ENCODE data around the gene BCL11B. TPM values are rescaled to one million over a fixed set of nuclear protein-coding genes. Genes with fewer than 3 reads are reported as not detected.

Gene BCL11B
- total RNA-seq, 2 experiments from 2014 or later: 68.6 to 70.6 TPM

DNA sequence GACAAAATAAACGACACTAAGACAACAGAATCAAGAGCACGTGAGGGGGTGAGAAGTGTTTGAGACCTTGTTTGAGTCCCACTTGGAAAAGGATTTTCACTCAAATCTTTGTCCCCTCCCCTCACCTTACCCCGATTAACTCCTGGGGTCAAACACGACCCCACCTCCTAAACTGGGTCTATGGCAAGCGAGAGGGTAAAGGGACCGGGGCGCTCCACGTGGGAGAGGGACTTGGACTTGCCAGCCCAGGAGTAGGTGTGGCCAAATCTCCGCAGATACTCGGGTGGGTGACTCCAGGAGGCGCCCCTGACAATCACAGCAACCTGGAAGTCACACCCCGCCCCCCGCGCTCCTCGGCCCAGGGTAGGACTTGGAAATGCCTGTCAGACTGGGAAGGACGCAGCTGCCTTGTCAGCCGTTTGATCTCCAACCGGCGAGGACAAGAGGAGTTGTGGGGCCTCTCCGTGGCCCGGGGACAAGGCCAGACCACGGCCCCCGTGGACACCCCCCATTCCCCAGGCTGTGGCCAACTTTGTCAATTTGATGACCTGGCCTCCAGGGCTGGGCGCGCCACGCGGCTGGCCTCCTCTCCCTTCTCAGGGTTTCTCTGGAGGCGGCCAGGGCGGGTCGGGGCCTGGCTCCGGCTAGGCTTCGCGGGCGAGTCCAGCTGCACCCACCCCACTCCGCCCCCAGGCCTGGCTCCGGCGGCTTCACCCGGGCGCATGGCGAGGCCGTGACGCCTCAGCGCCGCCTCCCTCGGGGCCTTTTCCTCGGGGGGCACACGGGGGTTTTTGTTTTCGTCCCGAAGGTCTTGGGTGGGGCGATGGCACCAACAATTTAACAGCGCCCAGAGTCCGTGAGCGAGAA, 1.1 kb upstream of the BCL11B start:
- DNase-seq: peak; percentile 70

DNA sequence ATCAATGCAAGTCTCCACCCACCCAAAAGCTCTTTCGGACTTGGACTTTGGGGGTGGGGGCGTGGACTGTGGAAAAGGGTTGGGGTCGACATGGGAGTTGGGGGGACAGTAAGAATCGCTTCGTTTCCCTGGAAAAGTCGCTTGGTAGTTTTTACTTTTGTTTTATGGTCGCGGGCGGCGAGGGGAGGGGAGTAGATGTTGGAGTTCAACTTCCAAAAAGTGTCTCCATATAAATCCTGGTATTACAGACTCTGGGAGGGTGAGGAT, 568 bp upstream of the BCL11B start:
- Mint-ChIP-seq H3K27me3 (ENCODE audit: low read depth) (peaks cover 21% of the 10 kb centered on the region), H3K4me1 (ENCODE audit: low read depth) (peaks cover 28% of the 10 kb centered on the region), H3K36me3 (ENCODE audit: low read depth) (peaks cover 29% of the 10 kb centered on the region), H3K9me3 (ENCODE audit: insufficient read depth) (no peaks in the 10 kb centered on the region), H3K27ac (peak overlapping the region; percentile 93), H3K4me3 (peak overlapping the region; percentile 88)
- POLR2A ChIA-PET: interaction anchor here (0.6 to 20.3 kb wide), 19 partner anchors 10 to 1295 kb away, joined by 3 to 767 read pairs (median 5); partner anchors contain the start of gene SETD3
- CTCF ChIA-PET: interaction anchor here (0.6 to 13.9 kb wide), 11 partner anchors 11 to 1295 kb away, joined by 3 to 373 read pairs (median 4); no protein-coding TSS in a partner anchor
- ATAC-seq (no peak), DNase-seq (no peak)

More for the DNA sequence above, 1.1 kb upstream of the BCL11B start:
- Mint-ChIP-seq H3K36me3 (ENCODE audit: low read depth) (peaks cover 23% of the 10 kb centered on the region), H3K4me3 (peak overlapping the region; percentile 88), H3K27ac (peak overlapping the region; percentile 93), H3K4me1 (ENCODE audit: low read depth) (peaks cover 30% of the 10 kb centered on the region), H3K27me3 (ENCODE audit: low read depth) (peaks cover 22% of the 10 kb centered on the region), H3K9me3 (ENCODE audit: insufficient read depth) (no peaks in the 10 kb centered on the region)
- peak; percentile 8 for ATAC-seq
- ChIA-PET CTCF (interaction anchor here (0.6 to 13.9 kb wide), 7 partner anchors 10 to 1136 kb away, joined by 3 to 373 read pairs (median 8); no protein-coding TSS in a partner anchor), POLR2A (interaction anchor here (1.1 to 20.3 kb wide), 9 partner anchors 11 to 1137 kb away, joined by 3 to 767 read pairs (median 8); partner anchors contain the start of gene SETD3)

DNA sequence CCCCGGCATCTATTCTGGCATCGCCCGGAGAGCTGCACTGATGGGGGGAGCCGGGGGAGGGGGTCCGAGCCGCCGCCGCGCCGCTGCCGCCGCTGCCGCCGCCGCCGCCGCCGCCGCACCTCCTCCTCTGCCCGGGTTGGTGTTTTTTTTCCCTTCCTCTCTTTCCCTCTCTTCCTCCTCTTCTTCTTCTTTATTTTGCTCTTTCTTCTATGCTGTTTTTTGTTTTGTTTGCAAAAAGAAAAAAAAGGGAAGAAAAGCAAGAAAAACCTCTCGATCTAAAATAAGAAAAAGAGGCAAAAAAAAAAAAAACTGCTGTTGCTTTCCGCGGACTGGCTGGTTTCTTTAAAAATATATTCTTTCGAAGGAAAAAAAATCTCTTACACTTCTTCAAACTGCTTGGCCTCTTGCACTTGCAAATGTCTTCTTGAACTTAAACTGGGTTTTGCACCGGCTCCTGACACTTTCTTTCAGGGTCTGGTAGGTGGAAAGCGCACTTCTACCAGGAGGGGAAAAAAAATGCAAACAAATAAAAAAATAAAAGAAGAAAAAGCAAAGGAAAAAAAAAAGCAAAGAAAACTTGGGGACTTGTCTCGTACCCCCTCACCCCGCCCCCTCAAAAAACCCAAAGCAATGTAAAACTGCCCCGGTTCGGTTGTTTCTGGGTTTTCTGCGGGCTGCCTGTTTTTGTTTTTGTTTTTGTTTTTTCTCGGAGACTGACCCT, 616 bp downstream of the BCL11B start:
- no peak for DNase-seq
- Mint-ChIP-seq H3K27ac (peak overlapping the region; percentile 93), H3K9me3 (ENCODE audit: insufficient read depth) (no peaks in the 10 kb centered on the region), H3K27me3 (ENCODE audit: low read depth) (peaks cover 12% of the 10 kb centered on the region), H3K36me3 (ENCODE audit: low read depth) (peaks cover 39% of the 10 kb centered on the region), H3K4me3 (peak overlapping the region; percentile 88), H3K4me1 (ENCODE audit: low read depth) (peaks cover 33% of the 10 kb centered on the region)
- CTCF ChIA-PET: interaction anchor here (0.5 to 13.9 kb wide), 17 partner anchors 10 to 1294 kb away, joined by 3 to 373 read pairs (median 4); no protein-coding TSS in a partner anchor
- ATAC-seq: no peak
- POLR2A ChIA-PET: interaction anchor here (0.5 to 20.3 kb wide), 29 partner anchors 9 to 1547 kb away, joined by 3 to 767 read pairs (median 4); no protein-coding TSS in a partner anchor

DNA sequence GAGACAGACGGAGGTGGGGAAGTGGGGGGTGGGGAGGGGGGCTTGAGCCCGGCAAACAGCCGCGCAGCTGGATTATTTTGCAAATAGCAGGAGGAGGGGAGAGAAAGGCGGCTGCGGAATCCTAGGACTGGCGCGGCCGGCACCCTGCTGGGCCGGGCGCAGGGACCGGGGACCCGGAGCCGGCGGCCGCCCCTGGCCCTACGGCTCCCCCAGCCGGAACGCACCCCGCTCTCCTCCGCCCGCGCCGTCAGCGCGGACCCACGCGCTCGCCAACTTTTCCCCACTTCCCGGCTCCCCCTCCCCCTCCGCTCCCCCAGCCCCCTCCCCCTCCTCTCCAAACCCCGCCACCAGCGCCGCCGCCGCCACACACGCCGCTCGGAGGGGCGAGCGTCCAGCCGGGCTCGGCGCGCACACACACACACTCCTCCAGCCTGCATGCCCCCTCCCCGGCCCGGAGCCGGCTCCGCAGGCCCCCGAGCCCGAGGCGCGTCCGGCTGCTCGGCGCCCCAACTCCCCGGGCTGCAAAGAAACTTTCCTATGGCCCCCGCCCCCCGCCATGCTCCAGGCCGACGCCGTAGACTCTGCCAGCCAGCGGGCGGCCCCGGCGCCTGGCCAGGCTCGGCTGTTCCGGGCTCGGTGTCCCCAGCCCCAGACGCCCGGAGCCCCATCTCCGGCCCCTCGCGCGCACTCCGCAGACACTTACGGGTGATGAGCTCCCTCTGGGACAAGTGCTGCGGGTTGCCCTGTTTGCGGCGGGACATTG, 1.4 kb downstream of the BCL11B start:
- ChIA-PET CTCF (interaction anchor here (1.0 to 13.9 kb wide), 7 partner anchors 9 to 1132 kb away, joined by 3 to 373 read pairs (median 6); no protein-coding TSS in a partner anchor), POLR2A (interaction anchor here (0.5 to 20.3 kb wide), 15 partner anchors 9 to 1546 kb away, joined by 3 to 767 read pairs (median 8); no protein-coding TSS in a partner anchor)
- peaks cover 35% of the 10 kb centered on the region for H3K4me1 Mint-ChIP-seq (ENCODE audit: low read depth)
- peak; percentile 44 for DNase-seq
- peak overlapping the region; percentile 98 for H3K27ac Mint-ChIP-seq
- H3K9me3 Mint-ChIP-seq (ENCODE audit: insufficient read depth): no peaks in the 10 kb centered on the region
- peaks cover 47% of the 10 kb centered on the region for H3K36me3 Mint-ChIP-seq (ENCODE audit: low read depth)
- peak overlapping the region; percentile 88 for H3K4me3 Mint-ChIP-seq
- peaks cover 7% of the 10 kb centered on the region for H3K27me3 Mint-ChIP-seq (ENCODE audit: low read depth)
- no peak for ATAC-seq

DNA sequence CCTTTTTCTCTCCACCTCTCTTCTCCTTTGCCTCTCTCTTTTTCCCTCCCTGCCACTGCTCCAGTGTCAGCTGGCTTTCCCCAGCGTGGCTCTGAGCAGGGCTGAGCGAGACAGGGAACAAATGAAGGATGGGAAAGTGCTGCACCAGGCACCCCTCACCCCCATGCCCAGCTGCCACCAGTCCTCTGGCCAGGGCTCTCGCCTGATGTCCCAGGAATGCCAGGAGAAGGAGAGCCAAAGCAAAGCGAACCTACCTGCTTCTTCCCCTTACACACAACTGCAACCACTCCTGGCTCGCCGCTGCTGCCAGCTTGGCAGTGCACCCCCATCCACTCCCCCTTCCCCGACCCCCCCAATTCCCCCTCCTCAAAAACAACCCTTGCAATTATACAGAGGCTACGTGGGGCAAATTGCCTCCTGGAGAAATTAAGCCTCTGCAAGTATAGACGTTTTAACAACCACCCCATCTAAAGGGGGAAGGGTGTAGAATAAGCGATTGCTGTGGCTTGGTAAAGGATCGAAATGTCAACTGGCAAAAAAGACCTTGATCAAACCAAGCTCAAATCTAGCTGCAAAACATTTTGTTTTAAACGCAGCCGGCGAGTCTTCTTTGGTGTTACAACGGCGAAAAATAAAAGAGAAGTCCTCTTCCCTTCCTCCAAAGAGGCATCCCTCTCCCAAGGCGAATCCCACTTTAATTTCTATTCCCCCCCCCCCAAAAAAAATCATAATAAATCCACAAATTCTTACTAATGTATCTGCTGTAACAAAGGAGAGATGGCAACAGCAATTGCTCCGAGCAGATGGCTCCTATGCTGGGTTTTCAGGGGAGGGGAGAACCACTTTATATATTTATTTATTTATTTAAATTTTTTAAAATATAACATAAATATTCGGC, 2.9 kb downstream of the BCL11B start:
- peaks cover 44% of the 10 kb centered on the region for H3K4me1 Mint-ChIP-seq (ENCODE audit: low read depth)
- POLR2A ChIA-PET: interaction anchor here (0.5 to 20.3 kb wide), 13 partner anchors 8 to 1291 kb away, joined by 3 to 767 read pairs (median 6); no protein-coding TSS in a partner anchor
- DNase-seq: no peak
- peak overlapping the region; percentile 88 for H3K4me3 Mint-ChIP-seq
- no peak for ATAC-seq
- CTCF ChIA-PET: interaction anchor here (0.9 to 13.9 kb wide), 10 partner anchors 8 to 1130 kb away, joined by 3 to 373 read pairs (median 16); no protein-coding TSS in a partner anchor
- H3K27ac Mint-ChIP-seq: peak overlapping the region; percentile 98
- H3K36me3 Mint-ChIP-seq (ENCODE audit: low read depth): peaks cover 59% of the 10 kb centered on the region
- H3K9me3 Mint-ChIP-seq (ENCODE audit: insufficient read depth): no peaks in the 10 kb centered on the region
- H3K27me3 Mint-ChIP-seq (ENCODE audit: low read depth): no peaks in the 10 kb centered on the region

DNA sequence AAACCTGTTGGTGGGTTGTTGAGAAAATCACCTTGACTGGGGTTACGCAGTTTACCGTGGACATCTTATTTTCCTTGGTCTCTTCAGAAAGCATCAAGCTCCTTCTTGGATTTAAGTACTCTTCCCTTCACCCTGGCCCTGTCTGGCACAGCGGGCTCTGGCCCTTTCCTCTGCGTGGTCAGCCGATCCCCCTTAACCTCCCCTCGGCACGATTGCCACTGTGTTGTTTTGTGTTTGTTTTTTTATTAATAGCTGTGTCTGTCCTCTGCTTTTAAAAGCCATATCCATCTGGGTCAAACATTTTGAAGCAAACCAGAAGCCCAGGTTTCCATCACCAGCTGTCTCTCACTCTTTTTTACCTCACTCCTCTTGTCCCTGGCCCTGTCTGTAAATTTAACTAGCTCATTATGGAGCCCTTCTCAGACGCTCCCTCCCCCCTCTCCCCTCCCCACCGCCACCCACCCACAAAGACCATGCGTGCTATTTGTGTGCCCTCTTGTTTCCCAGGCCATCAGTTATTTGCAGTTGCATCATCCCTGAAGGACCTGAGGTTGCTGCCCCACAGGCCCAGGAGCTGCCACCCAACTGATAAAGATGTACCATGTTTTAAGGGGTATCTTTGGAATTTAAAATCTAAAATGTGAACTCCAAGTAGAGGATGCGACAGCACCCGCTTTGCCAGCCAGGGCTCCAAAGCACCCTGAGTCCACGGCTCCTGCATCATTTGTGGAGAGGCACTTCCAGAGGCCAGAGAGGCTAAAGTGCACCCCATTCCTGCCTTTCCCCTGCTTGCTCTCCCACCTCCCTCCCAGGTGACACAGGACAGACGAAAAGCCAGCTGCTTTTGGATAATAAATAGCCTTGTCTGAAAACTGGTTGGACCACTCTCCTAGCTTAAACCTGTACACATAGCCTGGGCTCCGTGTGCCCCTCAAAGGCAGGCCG, 3.9 kb downstream of the BCL11B start:
- H3K27me3 Mint-ChIP-seq (ENCODE audit: low read depth): no peaks in the 10 kb centered on the region
- no peak for ATAC-seq
- DNase-seq: peak; percentile 69
- H3K27ac Mint-ChIP-seq: peak overlapping the region; percentile 98
- ChIA-PET POLR2A (interaction anchor here (0.5 to 20.3 kb wide), 15 partner anchors 8 to 1544 kb away, joined by 3 to 767 read pairs (median 6); no protein-coding TSS in a partner anchor), CTCF (interaction anchor here (0.7 to 13.9 kb wide), 14 partner anchors 12 to 1129 kb away, joined by 3 to 373 read pairs (median 8); no protein-coding TSS in a partner anchor)
- peaks cover 69% of the 10 kb centered on the region for H3K36me3 Mint-ChIP-seq (ENCODE audit: low read depth)
- peak overlapping the region; percentile 88 for H3K4me3 Mint-ChIP-seq
- H3K9me3 Mint-ChIP-seq (ENCODE audit: insufficient read depth): no peaks in the 10 kb centered on the region
- H3K4me1 Mint-ChIP-seq (ENCODE audit: low read depth): peaks cover 51% of the 10 kb centered on the region

DNA sequence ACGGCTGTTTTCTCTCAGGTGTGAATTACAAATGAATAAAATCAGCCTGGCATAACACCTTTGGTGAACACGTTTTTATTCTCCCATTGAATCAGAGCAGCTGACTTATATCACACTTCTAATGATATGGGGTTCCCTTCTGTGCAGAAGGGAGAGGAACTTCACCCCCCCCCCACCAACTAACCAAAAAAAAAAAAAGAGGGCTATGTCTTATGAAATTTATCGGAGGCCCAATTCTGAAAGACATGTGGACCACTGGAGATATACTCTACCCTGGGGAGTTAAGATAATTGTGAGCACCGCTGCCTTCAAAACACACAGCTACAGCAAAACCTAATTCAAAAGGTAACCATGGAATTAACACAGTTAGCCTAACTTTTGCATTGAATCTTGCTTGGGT, 4.6 kb downstream of the BCL11B start:
- peaks cover 76% of the 10 kb centered on the region for H3K36me3 Mint-ChIP-seq (ENCODE audit: low read depth)
- H3K4me1 Mint-ChIP-seq (ENCODE audit: low read depth): peaks cover 51% of the 10 kb centered on the region
- CTCF ChIA-PET: interaction anchor here (0.7 to 13.9 kb wide), 17 partner anchors 9 to 1128 kb away, joined by 3 to 373 read pairs (median 9); no protein-coding TSS in a partner anchor
- peak overlapping the region; percentile 88 for H3K4me3 Mint-ChIP-seq
- DNase-seq: no peak
- H3K27me3 Mint-ChIP-seq (ENCODE audit: low read depth): no peaks in the 10 kb centered on the region
- no peak for ATAC-seq
- POLR2A ChIA-PET: interaction anchor here (0.5 to 20.3 kb wide), 15 partner anchors 7 to 1810 kb away, joined by 3 to 767 read pairs (median 6); no protein-coding TSS in a partner anchor
- H3K27ac Mint-ChIP-seq: peak overlapping the region; percentile 98
- H3K9me3 Mint-ChIP-seq (ENCODE audit: insufficient read depth): no peaks in the 10 kb centered on the region

DNA sequence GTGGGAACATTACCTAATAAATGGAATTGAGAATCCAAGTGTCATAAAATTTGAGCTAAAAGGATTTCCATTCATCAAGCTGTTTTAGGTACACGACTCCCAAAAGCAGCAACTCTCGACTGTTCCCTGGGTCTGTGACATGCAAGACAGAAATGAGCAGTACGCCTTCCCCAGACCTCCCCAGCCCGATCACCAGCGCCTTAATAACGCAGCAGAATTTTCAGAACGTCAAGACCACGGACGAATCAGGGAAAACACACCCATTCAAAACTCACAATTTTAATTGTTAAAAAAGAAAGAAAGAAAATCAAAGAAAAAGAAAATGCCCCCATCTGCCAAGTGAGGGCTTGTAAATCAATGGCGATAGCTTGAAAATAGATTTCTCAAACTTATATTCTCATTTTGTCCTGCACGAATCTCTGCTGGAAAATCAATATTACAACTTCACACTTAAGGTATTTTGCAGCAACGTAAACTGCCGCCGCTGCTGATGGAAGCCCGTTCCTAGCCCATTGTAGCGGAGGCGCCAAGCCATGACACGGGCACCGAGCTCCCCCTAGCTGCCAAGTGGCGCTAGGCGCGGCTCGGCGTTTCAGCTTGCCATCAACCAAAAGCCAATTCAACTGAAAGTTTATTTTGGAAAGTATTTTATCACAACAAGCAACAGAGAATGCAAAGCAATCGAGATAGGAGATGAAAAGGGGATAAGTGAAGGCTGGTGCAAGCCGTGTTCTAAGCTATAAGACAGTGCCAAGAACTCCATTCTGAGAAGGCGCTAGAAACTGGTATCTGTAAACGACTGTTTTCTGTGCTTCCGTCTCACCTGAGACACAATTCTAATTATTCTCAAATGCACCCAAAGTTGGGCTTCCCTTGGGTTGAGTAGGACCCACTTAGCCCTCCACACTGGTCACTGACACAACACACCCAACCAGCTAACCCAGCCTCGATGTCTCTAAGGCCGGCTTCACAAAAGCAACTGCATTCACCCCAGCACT, 5.5 kb downstream of the BCL11B start:
- ChIA-PET POLR2A (interaction anchor here (0.5 to 20.3 kb wide), 24 partner anchors 8 to 1809 kb away, joined by 3 to 767 read pairs (median 3); no protein-coding TSS in a partner anchor), CTCF (interaction anchor here (0.6 to 13.9 kb wide), 28 partner anchors 10 to 1290 kb away, joined by 3 to 373 read pairs (median 6); no protein-coding TSS in a partner anchor)
- Mint-ChIP-seq H3K4me1 (ENCODE audit: low read depth) (peaks cover 59% of the 10 kb centered on the region), H3K9me3 (ENCODE audit: insufficient read depth) (no peaks in the 10 kb centered on the region), H3K27me3 (ENCODE audit: low read depth) (no peaks in the 10 kb centered on the region), H3K4me3 (peak overlapping the region; percentile 88), H3K36me3 (ENCODE audit: low read depth) (peaks cover 81% of the 10 kb centered on the region), H3K27ac (peak overlapping the region; percentile 98)
- ATAC-seq (peak; percentile 28), DNase-seq (peak; percentile 93)
